ENCODE measurements around the gene SPRTN. TPM values are rescaled to one million over a fixed set of nuclear protein-coding genes. Genes with fewer than 3 reads are reported as not detected.

SPRTN gene
- total and polyA plus RNA-seq, 2 experiments from 2014 or later = 7.5 to 12.5 TPM

DNA sequence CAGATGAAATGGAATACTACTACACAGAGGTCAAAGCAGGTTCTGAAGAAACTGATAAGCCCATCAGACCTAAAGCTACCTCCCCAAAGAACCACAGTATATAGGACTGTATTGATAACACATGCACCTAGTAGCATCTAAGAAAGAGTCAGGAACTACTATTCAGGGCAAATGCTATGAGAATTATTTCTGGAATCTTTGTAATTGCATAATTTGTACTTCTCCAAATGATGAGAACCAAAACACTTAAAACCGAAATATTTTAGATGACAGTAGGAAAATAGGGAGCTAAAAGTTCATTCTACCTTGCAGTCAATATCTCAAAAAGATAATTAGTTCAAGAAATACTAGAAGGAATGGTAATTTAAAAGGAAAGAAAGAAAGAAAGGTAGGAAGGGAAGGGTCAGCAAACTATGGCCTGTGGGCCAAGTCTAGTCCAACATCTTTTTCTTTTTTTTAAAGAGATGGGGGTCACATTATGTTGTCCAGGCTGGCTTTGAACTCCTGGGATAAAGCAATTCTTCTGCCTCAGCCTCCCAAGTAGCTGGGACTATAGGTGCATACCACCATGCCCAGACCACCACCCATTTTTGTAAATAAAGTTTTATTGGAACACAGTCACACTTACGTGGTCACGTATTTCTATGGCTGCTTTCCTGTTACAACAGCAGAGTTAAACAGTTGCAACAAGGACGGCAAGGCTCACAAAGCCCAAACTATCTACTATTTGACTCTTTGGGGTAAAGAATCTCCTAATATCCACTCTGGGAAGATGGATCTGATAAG is 60.0 kb downstream of the SPRTN start:
- no peaks in the 10 kb centered on the region for H3K36me3 ChIP-seq (replicated peaks; ENCODE audit: insufficient read depth, low read depth)
- no peaks in the 10 kb centered on the region for H3K9me2 ChIP-seq (replicated peaks; ENCODE audit: insufficient read depth)
- no peak overlapping the region for H3K4me2 ChIP-seq
- H3K27me3 ChIP-seq = no peaks in the 10 kb centered on the region
- no peak overlapping the region for H3K4me3 ChIP-seq
- peaks cover 12% of the 10 kb centered on the region for H3K4me1 ChIP-seq (ENCODE audit: insufficient read depth)
- no peak for DNase-seq (ENCODE audit: low spot score)
- H3K27ac ChIP-seq = no peak overlapping the region
- TF ChIP-seq EZH2phosphoT487 (IDR thresholded peaks at IDR 0.05; ENCODE audit: low read depth, severe bottlenecking, unreplicated experiment) = no peak
- TF ChIP-seq, protein P1, sequence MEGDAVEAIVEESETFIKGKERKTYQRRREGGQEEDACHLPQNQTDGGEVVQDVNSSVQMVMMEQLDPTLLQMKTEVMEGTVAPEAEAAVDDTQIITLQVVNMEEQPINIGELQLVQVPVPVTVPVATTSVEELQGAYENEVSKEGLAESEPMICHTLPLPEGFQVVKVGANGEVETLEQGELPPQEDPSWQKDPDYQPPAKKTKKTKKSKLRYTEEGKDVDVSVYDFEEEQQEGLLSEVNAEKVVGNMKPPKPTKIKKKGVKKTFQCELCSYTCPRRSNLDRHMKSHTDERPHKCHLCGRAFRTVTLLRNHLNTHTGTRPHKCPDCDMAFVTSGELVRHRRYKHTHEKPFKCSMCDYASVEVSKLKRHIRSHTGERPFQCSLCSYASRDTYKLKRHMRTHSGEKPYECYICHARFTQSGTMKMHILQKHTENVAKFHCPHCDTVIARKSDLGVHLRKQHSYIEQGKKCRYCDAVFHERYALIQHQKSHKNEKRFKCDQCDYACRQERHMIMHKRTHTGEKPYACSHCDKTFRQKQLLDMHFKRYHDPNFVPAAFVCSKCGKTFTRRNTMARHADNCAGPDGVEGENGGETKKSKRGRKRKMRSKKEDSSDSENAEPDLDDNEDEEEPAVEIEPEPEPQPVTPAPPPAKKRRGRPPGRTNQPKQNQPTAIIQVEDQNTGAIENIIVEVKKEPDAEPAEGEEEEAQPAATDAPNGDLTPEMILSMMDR (IDR thresholded peaks at IDR 0.05; ENCODE audit: poor library complexity) = no peak
- no peak for TF ChIP-seq EZH2 (IDR thresholded peaks at IDR 0.05; ENCODE audit: borderline replicate concordance)
- peaks cover 79% of the 10 kb centered on the region for H3K79me2 ChIP-seq
- WGBS (ENCODE audit: low lambda C conversion rate, missing lambda C conversion rate) = 80% methylated on average over 4 of the region's 4 CpGs
- no peaks in the 10 kb centered on the region for H3K9me3 ChIP-seq (ENCODE audit: low read depth)
- H2AFZ ChIP-seq = no peak overlapping the region
- peaks cover 30% of the 10 kb centered on the region for H4K20me1 ChIP-seq (ENCODE audit: insufficient read depth, poor library complexity, severe bottlenecking)

DNA sequence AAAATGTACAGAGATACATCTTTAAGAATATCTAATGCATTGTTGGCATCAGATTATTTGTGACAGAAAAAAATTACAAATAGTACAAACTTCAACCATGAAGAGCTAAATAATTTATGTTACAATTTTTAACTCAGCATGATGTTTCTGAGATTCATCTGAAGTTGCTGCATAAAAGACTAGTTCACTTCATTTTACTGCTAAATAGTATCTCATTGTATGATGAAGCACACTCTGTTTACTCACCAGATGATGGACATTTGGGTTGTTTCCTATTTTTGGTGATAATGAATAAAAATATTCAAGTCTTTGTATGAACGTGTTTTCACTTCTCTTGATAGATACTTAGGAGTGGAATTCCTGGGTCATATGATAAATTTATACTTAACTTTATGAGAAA is 63.4 kb downstream of the SPRTN start:
- Histone ChIP-seq H3K9me3 (ENCODE audit: low read depth) (no peaks in the 10 kb centered on the region), H3K4me3 (no peak overlapping the region), H3K4me1 (ENCODE audit: insufficient read depth) (peaks cover 5% of the 10 kb centered on the region), H3K4me2 (no peak overlapping the region), H3K27ac (no peak overlapping the region), H3K9me2 (replicated peaks; ENCODE audit: insufficient read depth) (no peaks in the 10 kb centered on the region), H3K36me3 (replicated peaks; ENCODE audit: insufficient read depth, low read depth) (no peaks in the 10 kb centered on the region), H3K27me3 (no peaks in the 10 kb centered on the region), H4K20me1 (ENCODE audit: insufficient read depth, poor library complexity, severe bottlenecking) (peaks cover 40% of the 10 kb centered on the region), H3K79me2 (peaks cover 96% of the 10 kb centered on the region), H2AFZ (no peak overlapping the region)
- no peak for DNase-seq (ENCODE audit: low spot score)
- TF ChIP-seq, protein P1 (IDR thresholded peaks at IDR 0.05; ENCODE audit: poor library complexity) = no peak
- TF ChIP-seq EZH2phosphoT487 (IDR thresholded peaks at IDR 0.05; ENCODE audit: low read depth, severe bottlenecking, unreplicated experiment) = no peak
- 71% methylated on average over 1 of the region's 1 CpG for WGBS (ENCODE audit: low lambda C conversion rate, missing lambda C conversion rate)

DNA sequence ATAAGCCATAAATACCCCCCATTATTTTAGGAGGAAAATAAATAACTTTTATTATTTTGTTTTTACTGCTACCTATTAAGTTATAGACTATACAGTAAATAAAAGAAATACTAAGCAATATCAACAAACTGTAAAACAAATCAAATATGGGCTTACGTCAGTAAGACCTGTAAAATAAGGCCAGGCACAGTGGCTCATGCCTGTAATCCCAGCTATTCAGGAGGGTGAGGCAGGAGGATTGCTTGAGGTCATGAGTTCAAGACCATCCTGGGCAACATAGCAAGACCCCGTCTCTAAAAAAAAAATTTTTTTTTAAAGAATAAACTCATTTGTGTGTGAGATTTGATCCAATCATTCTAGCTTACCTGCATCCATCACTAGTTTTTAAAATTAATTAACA is 66.2 kb downstream of the SPRTN start:
- DNase-seq (ENCODE audit: low spot score) = no peak
- Histone ChIP-seq H4K20me1 (ENCODE audit: insufficient read depth, poor library complexity, severe bottlenecking) (peaks cover 55% of the 10 kb centered on the region), H2AFZ (no peak overlapping the region), H3K27me3 (no peaks in the 10 kb centered on the region), H3K4me1 (ENCODE audit: insufficient read depth) (peaks cover 25% of the 10 kb centered on the region), H3K27ac (no peak overlapping the region), H3K4me3 (no peak overlapping the region), H3K4me2 (no peak overlapping the region), H3K79me2 (peaks cover 88% of the 10 kb centered on the region), H3K9me2 (replicated peaks; ENCODE audit: insufficient read depth) (no peaks in the 10 kb centered on the region), H3K36me3 (replicated peaks; ENCODE audit: insufficient read depth, low read depth) (no peaks in the 10 kb centered on the region), H3K9me3 (ENCODE audit: low read depth) (no peaks in the 10 kb centered on the region)
- TF ChIP-seq, protein P1 (IDR thresholded peaks at IDR 0.05; ENCODE audit: poor library complexity) = no peak
- no peak for TF ChIP-seq EZH2phosphoT487 (IDR thresholded peaks at IDR 0.05; ENCODE audit: low read depth, severe bottlenecking, unreplicated experiment)
- no peak for TF ChIP-seq EZH2 (IDR thresholded peaks at IDR 0.05; ENCODE audit: borderline replicate concordance)
- 94% methylated on average over 2 of the region's 2 CpGs for WGBS (ENCODE audit: low lambda C conversion rate, missing lambda C conversion rate)

Other genes starting within 250 kb of the SPRTN start
- 0.12 and 0.13 TPM in 2 replicates for gene TRIM67, start 176.2 kb upstream of the SPRTN start, total RNA-seq
- gene TRIM67, start 176.2 kb upstream of the SPRTN start, polyA plus RNA-seq = not detected in 2 replicates
- gene GNPAT, start 97.1 kb upstream of the SPRTN start, total RNA-seq = 63.9 and 71.6 TPM in 2 replicates
- 38.2 and 40.8 TPM in 2 replicates for gene GNPAT, start 97.1 kb upstream of the SPRTN start, polyA plus RNA-seq
- 20.6 and 23.4 TPM in 2 replicates for gene EXOC8, start 441 bp upstream of the SPRTN start, total RNA-seq
- 3.2 and 4.0 TPM in 2 replicates for gene EXOC8, start 441 bp upstream of the SPRTN start, polyA plus RNA-seq
- 31.4 and 36.5 TPM in 2 replicates for gene EGLN1, start 84.0 kb downstream of the SPRTN start, total RNA-seq
- 18.3 and 20.5 TPM in 2 replicates for gene EGLN1, start 84.0 kb downstream of the SPRTN start, polyA plus RNA-seq
- 32.3 and 42.2 TPM in 2 replicates for gene TSNAX, start 190.4 kb downstream of the SPRTN start, total RNA-seq
- 26.8 and 32.5 TPM in 2 replicates for gene TSNAX, start 190.4 kb downstream of the SPRTN start, polyA plus RNA-seq

All from hepatocyte (in vitro differentiated cells).